Measurements from ENCODE around the gene IQGAP1.

DNA sequence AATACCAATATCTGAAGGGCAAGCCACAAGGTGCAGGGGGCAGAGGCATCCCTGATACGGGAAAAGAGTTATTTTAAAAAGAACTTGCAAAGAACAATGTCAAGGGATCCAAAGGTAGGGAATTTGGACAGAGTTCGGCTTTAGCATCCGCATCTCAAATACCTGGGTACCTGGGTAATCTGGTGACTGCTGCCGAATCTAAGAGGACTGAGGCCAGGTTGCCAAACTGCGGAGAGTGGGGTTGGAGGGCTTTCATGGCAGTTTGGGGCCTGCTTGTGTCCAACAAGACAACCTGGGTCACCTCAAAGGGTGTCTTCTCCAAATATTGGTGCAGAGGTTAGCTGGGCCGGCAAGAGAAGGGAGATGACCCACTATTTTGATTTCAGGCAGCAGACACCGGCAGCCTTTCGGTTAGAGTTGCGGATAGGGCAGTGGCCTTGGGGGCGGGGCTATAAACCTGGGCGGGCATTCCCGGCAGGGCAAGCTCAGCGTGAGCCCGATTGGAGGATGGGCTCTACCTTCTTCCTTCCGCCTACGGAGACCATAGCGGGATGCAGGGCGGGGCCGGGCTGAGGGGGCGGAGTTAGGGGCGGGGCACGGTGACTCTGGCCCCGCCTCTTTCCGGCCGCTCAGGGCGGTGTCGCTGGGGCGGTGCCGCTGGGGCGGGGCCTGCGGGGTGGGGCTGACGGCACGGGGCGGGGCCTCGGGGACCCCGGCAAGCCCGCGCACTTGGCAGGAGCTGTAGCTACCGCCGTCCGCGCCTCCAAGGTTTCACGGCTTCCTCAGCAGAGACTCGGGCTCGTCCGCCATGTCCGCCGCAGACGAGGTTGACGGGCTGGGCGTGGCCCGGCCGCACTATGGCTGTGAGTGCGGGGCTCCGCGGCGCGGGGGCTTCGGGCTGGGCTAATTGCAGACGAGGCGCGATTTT, at the start of gene IQGAP1:
- no peak for TF ChIP-seq CTCF (IDR thresholded peaks at IDR 0.05)
- peak; percentile 94 to 96 (median 96) for TF ChIP-seq POLR2A (IDR thresholded peaks at IDR 0.05)
